GM23338 (cell line): ENCODE measurements around the gene CNIH3. TPM values are rescaled to one million over a fixed set of nuclear protein-coding genes. Genes with fewer than 3 reads are reported as not detected.

Experiments used
- ATAC-seq: fragments of 200-7000 bp; cut with Tn5 transposase; 3 replicates; pipeline ENCODE4 v1.9.1; 2020
- DNase-seq: peaks from one replicate; pipeline ENCODE4 v3.0.0-alpha.2; 2015; ENCODE audit warnings: low spot score
- H2AFZ ChIP-seq: fragments of 200-600 bp; sonication (generic); 2 replicates; pipeline ENCODE4 v1.8.0; 2016; ENCODE audit warnings: antibody characterized with exemption, mild to moderate bottlenecking, moderate library complexity
- H3F3A ChIP-seq: fragments of 200-600 bp; sonication (generic); replicated peaks from 2 replicates; pipeline ENCODE4 v1.8.0; 2017; ENCODE audit warnings: antibody characterized with exemption, mixed run types, low read depth
- H3K27ac ChIP-seq: fragments of 200-600 bp; sonication (generic); 2 replicates; pipeline ENCODE4 v1.6.1; 2016; ENCODE audit warnings: low read depth
- H3K27me3 ChIP-seq: fragments of 200-600 bp; sonication (generic); 2 replicates; pipeline ENCODE4 v1.8.0; 2016; ENCODE audit warnings: mild to moderate bottlenecking, mixed run types, moderate library complexity; ENCODE audit not compliant: insufficient read depth
- H3K36me3 ChIP-seq: fragments of 200-600 bp; sonication (generic); 2 replicates; pipeline ENCODE4 v1.8.0; 2016; ENCODE audit warnings: mild to moderate bottlenecking; ENCODE audit not compliant: insufficient read depth
- H3K4me1 ChIP-seq: fragments of 200-600 bp; sonication (generic); 2 replicates; pipeline ENCODE4 v1.8.0; 2016; ENCODE audit warnings: mild to moderate bottlenecking, moderate library complexity; ENCODE audit not compliant: insufficient read depth
- H3K4me2 ChIP-seq: fragments of 200-600 bp; sonication (generic); 2 replicates; pipeline ENCODE4 v1.7.1; 2017; ENCODE audit warnings: mixed run types
- H3K4me3 ChIP-seq: fragments of 200-600 bp; sonication (generic); 2 replicates; pipeline ENCODE4 v1.6.1; 2016; ENCODE audit warnings: mixed run types
- H3K79me2 ChIP-seq: fragments of 200-600 bp; sonication (generic); replicated peaks from 2 replicates; pipeline ENCODE4 v1.8.0; 2017; ENCODE audit warnings: mild to moderate bottlenecking; ENCODE audit not compliant: insufficient read depth
- H3K9me2 ChIP-seq: fragments of 200-600 bp; sonication (generic); 2 replicates; pipeline ENCODE4 v1.8.0; 2017; ENCODE audit not compliant: insufficient read depth
- H4K20me1 ChIP-seq: fragments of 200-600 bp; sonication (generic); replicated peaks from 2 replicates; pipeline ENCODE4 v1.8.0; 2017; ENCODE audit warnings: mild to moderate bottlenecking; ENCODE audit not compliant: insufficient read depth
- H3K27ac Mint-ChIP-seq: 2 replicates; pipeline ENCODE4 v1.8.0; 2020; ENCODE audit warnings: inconsistent platforms, mild to moderate bottlenecking, moderate library complexity, mixed read lengths
- H3K27me3 Mint-ChIP-seq: 3 replicates; pipeline ENCODE4 v1.8.0; 2022; ENCODE audit warnings: low read depth, mild to moderate bottlenecking, moderate library complexity, mixed read lengths, inconsistent platforms; ENCODE audit not compliant: insufficient read depth, poor library complexity
- H3K36me3 Mint-ChIP-seq: 3 replicates; pipeline ENCODE4 v1.8.0; 2021; ENCODE audit warnings: low read depth, mild to moderate bottlenecking, inconsistent platforms, moderate library complexity, mixed read lengths
- H3K4me1 Mint-ChIP-seq: 3 replicates; pipeline ENCODE4 v1.8.0; 2020; ENCODE audit warnings: mild to moderate bottlenecking, inconsistent platforms, mixed read lengths
- H3K4me3 Mint-ChIP-seq: 3 replicates; pipeline ENCODE4 v1.8.0; 2021; ENCODE audit warnings: moderate library complexity, mild to moderate bottlenecking, inconsistent platforms, mixed read lengths
- H3K9me3 Mint-ChIP-seq: 3 replicates; pipeline ENCODE4 v1.8.0; 2020; ENCODE audit warnings: moderate library complexity, mild to moderate bottlenecking, inconsistent platforms, mixed read lengths
- CREB1 ChIP-seq: fragments of 250-450 bp; sonication (Bioruptor Pico); IDR thresholded peaks from 2 replicates; pipeline ENCODE4 v1.5.0; 2020; ENCODE audit warnings: low read depth, mild to moderate bottlenecking, moderate library complexity
- EZH2 ChIP-seq: fragments of 200-600 bp; sonication (generic); IDR thresholded peaks from one replicate; pipeline ENCODE4 v1.8.0; 2017; ENCODE audit warnings: antibody characterized with exemption, mild to moderate bottlenecking, low read depth; ENCODE audit not compliant: unreplicated experiment
- EZH2phosphoT487 ChIP-seq: fragments of 200-600 bp; sonication (generic); IDR thresholded peaks from one replicate; pipeline ENCODE4 v1.8.1; 2018; ENCODE audit warnings: antibody characterized with exemption; ENCODE audit not compliant: unreplicated experiment
- JUNB ChIP-seq: IDR thresholded peaks from one replicate; pipeline ENCODE4 v1.6.1; 2016; ENCODE audit warnings: antibody characterized with exemption; ENCODE audit not compliant: unreplicated experiment
- NANOG ChIP-seq: IDR thresholded peaks from 2 replicates; pipeline ENCODE4 v1.6.1; 2016; ENCODE audit warnings: antibody characterized with exemption, borderline replicate concordance
- POLR2AphosphoS5 ChIP-seq: IDR thresholded peaks from 2 replicates; pipeline ENCODE4 v1.6.1; 2016; ENCODE audit warnings: antibody characterized with exemption, low read depth
- STAT1 ChIP-seq: IDR thresholded peaks from one replicate; pipeline ENCODE4 v1.6.1; 2016; ENCODE audit warnings: antibody characterized with exemption; ENCODE audit not compliant: unreplicated experiment
- ZNF114 ChIP-seq: fragments of 250-450 bp; sonication (Bioruptor Pico); IDR thresholded peaks from 2 replicates; pipeline ENCODE4 v1.5.0; 2020; ENCODE audit warnings: mild to moderate bottlenecking, moderate library complexity
- ZNF331 ChIP-seq: fragments of 250-450 bp; sonication (Bioruptor Pico); IDR thresholded peaks from 2 replicates; pipeline ENCODE4 v1.5.0; 2020; ENCODE audit warnings: low read depth, mild to moderate bottlenecking, moderate library complexity
- polyA plus RNA-seq: library from polyadenylated mRNA; unstranded; fragments of >200 nt; fragmentation: Nextera tagmentation; extraction: Ambion mirVana; gene quantifications from 2 replicates; pipeline ENCODE4 v1.2.1, GENCODE V29; 2016
- total RNA-seq: library from RNA; depleted of rRNA; stranded (reverse); fragments of >200 nt; shearing (Covaris generic); gene quantifications from 2 replicates; pipeline ENCODE4 v1.2.3, GENCODE V29; 2014
- TF ChIP-seq, protein P1 (sequence below), 2 experiments: fragments of 200-600 bp in 1 of 2; sonication (generic) in 1 of 2; conservative IDR thresholded peaks; 2 replicates each; pipeline versions ENCODE4 v1.5.1 to v1.6.1; 2016 to 2017; ENCODE audit warnings: antibody characterized with exemption in 2 of 2, low read depth in 2 of 2, mild to moderate bottlenecking in 2 of 2, moderate library complexity in 1 of 2
- TF ChIP-seq, protein P2 (sequence below): IDR thresholded peaks from 2 replicates; pipeline ENCODE4 v1.6.1; 2016; ENCODE audit warnings: antibody characterized with exemption
- TF ChIP-seq, protein P3 (sequence below): fragments of 250-450 bp; sonication (Bioruptor Pico); IDR thresholded peaks from 2 replicates; pipeline ENCODE4 v1.5.0; 2020; ENCODE audit warnings: mild to moderate bottlenecking, moderate library complexity

Gene CNIH3
- total and polyA plus RNA-seq, 2 experiments from 2014 or later, result 3.6 to 5.1 TPM

DNA sequence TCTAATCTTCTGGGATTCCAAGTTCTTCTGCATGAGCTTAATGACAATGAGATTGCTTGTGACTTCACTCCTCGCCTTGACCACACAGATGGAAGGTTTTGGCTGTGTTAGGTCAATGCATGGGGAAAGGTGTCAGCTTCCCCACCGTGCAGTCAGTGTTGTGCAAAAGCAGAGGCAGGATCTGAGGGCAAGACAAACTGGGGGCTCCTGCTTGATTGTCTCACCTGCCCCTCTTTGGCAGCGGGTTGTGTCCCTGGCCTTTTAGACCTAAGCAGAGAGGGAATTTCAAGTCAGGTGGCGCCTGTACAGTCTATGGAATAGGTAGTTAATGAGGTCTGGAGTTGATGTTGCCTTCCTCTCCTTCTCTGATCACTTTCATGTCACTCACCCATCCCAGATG, 150.1 kb downstream of the CNIH3 start (continued):
- TF ChIP-seq, protein P1, sequence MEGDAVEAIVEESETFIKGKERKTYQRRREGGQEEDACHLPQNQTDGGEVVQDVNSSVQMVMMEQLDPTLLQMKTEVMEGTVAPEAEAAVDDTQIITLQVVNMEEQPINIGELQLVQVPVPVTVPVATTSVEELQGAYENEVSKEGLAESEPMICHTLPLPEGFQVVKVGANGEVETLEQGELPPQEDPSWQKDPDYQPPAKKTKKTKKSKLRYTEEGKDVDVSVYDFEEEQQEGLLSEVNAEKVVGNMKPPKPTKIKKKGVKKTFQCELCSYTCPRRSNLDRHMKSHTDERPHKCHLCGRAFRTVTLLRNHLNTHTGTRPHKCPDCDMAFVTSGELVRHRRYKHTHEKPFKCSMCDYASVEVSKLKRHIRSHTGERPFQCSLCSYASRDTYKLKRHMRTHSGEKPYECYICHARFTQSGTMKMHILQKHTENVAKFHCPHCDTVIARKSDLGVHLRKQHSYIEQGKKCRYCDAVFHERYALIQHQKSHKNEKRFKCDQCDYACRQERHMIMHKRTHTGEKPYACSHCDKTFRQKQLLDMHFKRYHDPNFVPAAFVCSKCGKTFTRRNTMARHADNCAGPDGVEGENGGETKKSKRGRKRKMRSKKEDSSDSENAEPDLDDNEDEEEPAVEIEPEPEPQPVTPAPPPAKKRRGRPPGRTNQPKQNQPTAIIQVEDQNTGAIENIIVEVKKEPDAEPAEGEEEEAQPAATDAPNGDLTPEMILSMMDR (conservative IDR thresholded peaks at IDR 0.05; ENCODE audit: low read depth in 2 of 2), result no peak

DNA sequence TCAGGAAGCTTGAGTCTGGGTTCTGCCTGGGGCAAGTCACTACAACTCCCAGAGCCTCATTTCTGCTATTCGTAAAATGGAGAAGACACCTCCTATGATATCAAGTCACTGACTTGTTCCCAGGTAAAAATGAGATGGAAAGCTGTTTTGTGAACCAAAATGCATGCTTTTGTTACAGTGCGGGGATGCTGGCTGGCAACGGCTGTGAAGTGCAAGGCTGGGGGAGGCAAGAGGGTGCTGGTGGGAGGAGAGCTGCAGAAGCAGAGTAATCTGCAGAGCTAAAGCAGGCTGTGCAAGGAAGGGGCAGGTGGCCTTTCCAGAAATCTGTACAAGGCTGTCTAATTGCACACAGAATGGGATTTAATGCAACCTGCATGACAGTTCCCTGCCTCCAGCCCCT, 150.9 kb downstream of the CNIH3 start:
- Histone ChIP-seq H2AFZ (no peak overlapping the region), H4K20me1 (no peaks in the 10 kb centered on the region), H3K9me2 (peaks cover 12% of the 10 kb centered on the region; the same call in 1 of the 2 replicates), H3K4me3 (no peak overlapping the region), H3F3A (no peaks in the 10 kb centered on the region), H3K27ac (no peak overlapping the region), H3K79me2 (no peaks in the 10 kb centered on the region), H3K4me1 (peaks cover 14% of the 10 kb centered on the region), H3K27me3 (no peaks in the 10 kb centered on the region), H3K36me3 (no peaks in the 10 kb centered on the region), H3K4me2 (no peak overlapping the region)
- Mint-ChIP-seq H3K36me3 (no peaks in the 10 kb centered on the region), H3K4me1 (peaks cover 16% of the 10 kb centered on the region), H3K27me3 (peaks cover 7% of the 10 kb centered on the region), H3K4me3 (no peak overlapping the region), H3K9me3 (no peaks in the 10 kb centered on the region), H3K27ac (no peak overlapping the region)
- DNase-seq, result no peak
- ATAC-seq, result no peak
- TF ChIP-seq NANOG, result no peak
- no peak for TF ChIP-seq ZNF114 (CRISPR knock-in tag)
- TF ChIP-seq JUNB, result no peak
- TF ChIP-seq EZH2, result no peak
- no peak for TF ChIP-seq POLR2AphosphoS5
- no peak for TF ChIP-seq STAT1
- TF ChIP-seq, protein P2, sequence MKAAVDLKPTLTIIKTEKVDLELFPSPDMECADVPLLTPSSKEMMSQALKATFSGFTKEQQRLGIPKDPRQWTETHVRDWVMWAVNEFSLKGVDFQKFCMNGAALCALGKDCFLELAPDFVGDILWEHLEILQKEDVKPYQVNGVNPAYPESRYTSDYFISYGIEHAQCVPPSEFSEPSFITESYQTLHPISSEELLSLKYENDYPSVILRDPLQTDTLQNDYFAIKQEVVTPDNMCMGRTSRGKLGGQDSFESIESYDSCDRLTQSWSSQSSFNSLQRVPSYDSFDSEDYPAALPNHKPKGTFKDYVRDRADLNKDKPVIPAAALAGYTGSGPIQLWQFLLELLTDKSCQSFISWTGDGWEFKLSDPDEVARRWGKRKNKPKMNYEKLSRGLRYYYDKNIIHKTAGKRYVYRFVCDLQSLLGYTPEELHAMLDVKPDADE, result no peak
- TF ChIP-seq EZH2phosphoT487, result no peak
- no peak for TF ChIP-seq CREB1 (CRISPR knock-in tag)
- TF ChIP-seq, protein P3, sequence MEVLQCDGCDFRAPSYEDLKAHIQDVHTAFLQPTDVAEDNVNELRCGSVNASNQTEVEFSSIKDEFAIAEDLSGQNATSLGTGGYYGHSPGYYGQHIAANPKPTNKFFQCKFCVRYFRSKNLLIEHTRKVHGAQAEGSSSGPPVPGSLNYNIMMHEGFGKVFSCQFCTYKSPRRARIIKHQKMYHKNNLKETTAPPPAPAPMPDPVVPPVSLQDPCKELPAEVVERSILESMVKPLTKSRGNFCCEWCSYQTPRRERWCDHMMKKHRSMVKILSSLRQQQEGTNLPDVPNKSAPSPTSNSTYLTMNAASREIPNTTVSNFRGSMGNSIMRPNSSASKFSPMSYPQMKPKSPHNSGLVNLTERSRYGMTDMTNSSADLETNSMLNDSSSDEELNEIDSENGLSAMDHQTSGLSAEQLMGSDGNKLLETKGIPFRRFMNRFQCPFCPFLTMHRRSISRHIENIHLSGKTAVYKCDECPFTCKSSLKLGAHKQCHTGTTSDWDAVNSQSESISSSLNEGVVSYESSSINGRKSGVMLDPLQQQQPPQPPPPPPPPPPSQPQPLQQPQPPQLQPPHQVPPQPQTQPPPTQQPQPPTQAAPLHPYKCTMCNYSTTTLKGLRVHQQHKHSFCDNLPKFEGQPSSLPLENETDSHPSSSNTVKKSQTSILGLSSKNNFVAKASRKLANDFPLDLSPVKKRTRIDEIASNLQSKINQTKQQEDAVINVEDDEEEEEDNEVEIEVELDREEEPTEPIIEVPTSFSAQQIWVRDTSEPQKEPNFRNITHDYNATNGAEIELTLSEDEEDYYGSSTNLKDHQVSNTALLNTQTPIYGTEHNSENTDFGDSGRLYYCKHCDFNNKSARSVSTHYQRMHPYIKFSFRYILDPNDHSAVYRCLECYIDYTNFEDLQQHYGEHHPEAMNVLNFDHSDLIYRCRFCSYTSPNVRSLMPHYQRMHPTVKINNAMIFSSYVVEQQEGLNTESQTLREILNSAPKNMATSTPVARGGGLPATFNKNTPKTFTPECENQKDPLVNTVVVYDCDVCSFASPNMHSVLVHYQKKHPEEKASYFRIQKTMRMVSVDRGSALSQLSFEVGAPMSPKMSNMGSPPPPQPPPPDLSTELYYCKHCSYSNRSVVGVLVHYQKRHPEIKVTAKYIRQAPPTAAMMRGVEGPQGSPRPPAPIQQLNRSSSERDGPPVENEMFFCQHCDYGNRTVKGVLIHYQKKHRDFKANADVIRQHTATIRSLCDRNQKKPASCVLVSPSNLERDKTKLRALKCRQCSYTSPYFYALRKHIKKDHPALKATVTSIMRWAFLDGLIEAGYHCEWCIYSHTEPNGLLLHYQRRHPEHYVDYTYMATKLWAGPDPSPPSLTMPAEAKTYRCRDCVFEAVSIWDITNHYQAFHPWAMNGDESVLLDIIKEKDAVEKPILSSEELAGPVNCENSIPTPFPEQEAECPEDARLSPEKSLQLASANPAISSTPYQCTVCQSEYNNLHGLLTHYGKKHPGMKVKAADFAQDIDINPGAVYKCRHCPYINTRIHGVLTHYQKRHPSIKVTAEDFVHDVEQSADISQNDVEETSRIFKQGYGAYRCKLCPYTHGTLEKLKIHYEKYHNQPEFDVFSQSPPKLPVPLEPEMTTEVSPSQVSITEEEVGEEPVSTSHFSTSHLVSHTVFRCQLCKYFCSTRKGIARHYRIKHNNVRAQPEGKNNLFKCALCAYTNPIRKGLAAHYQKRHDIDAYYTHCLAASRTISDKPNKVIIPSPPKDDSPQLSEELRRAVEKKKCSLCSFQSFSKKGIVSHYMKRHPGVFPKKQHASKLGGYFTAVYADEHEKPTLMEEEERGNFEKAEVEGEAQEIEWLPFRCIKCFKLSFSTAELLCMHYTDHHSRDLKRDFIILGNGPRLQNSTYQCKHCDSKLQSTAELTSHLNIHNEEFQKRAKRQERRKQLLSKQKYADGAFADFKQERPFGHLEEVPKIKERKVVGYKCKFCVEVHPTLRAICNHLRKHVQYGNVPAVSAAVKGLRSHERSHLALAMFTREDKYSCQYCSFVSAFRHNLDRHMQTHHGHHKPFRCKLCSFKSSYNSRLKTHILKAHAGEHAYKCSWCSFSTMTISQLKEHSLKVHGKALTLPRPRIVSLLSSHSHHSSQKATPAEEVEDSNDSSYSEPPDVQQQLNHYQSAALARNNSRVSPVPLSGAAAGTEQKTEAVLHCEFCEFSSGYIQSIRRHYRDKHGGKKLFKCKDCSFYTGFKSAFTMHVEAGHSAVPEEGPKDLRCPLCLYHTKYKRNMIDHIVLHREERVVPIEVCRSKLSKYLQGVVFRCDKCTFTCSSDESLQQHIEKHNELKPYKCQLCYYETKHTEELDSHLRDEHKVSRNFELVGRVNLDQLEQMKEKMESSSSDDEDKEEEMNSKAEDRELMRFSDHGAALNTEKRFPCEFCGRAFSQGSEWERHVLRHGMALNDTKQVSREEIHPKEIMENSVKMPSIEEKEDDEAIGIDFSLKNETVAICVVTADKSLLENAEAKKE (CRISPR knock-in tag), result no peak
- no peak for TF ChIP-seq ZNF331 (CRISPR knock-in tag)
- TF ChIP-seq, protein P1 (conservative IDR thresholded peaks at IDR 0.05; ENCODE audit: low read depth in 2 of 2), result no peak
